ENCODE results near the gene SIRPA. TPM values are rescaled to one million over a fixed set of nuclear protein-coding genes. Genes with fewer than 3 reads are reported as not detected.

The SIRPA gene
- total and polyA plus RNA-seq, 2 of the 8 experiments (the other 6 are each of a cell fraction or from before 2014, with no cell fraction given): 3.9 to 4.3 TPM

DNA sequence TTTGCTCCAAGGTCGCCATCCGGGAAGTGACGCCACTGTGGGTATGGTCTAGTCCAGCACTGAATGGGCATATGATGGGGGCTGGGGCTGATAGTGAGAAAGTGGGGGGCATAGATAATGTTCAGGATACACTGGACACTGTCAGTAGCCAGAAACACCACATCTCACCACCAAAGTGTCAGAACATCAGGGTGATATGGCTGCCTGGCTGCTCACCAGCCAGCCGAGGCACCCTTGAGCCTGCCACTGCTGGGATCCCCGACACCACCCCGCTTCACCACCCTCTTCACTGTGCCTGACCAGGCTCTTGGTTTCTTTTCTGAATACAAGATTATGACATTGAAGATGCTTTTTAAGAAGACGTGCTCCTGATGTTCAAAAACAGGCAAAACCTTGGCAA is 46.9 kb downstream of the SIRPA start:
- Histone ChIP-seq H3K79me2 (ENCODE audit: control insufficient read depth in 1 of 2, insufficient read depth in 2 of 2, low read length in 2 of 2) (no peaks in the 10 kb centered on the region), H2BK5ac (ENCODE audit: low read depth, low read length) (no peak overlapping the region), H2BK15ac (ENCODE audit: low read length) (no peak overlapping the region), H2AK5ac (ENCODE audit: low read depth, low read length) (no peak overlapping the region), H4K91ac (replicated peaks; ENCODE audit: insufficient read length, low read length) (no peak overlapping the region), H3K9ac (replicated peaks in 1 of 4; ENCODE audit: extremely low read depth in 1 of 4, low read depth in 3 of 4, low read length in 3 of 4) (no peak overlapping the region), H3K14ac (ENCODE audit: insufficient read length) (no peak overlapping the region), H2BK12ac (ENCODE audit: low read depth, low read length) (no peak overlapping the region; the same call in 1 of the 2 replicates), H3K27me3 (replicated peaks in 1 of 4; ENCODE audit: control insufficient read depth in 3 of 4, extremely low read depth in 1 of 4, insufficient read depth in 3 of 4, low read length in 3 of 4) (peaks cover 0 to 19% (median 8%) of the 10 kb centered on the region in 4 experiments; a peak in 6 of 7 replicates), H3K9me3 (ENCODE audit: insufficient read depth in 2 of 2, low read depth in 1 of 2, low read length in 1 of 2) (no peaks in the 10 kb centered on the region), H3K36me3 (ENCODE audit: control insufficient read depth in 2 of 4, insufficient read depth in 4 of 4, low read length in 3 of 4) (no peaks in the 10 kb centered on the region), H3K4me2 (ENCODE audit: insufficient read depth in 1 of 2, low read depth in 2 of 2, low read length in 2 of 2) (no peak overlapping the region), H4K20me1 (replicated peaks in 1 of 2; ENCODE audit: control insufficient read depth in 1 of 2, insufficient read depth in 2 of 2, low read length in 2 of 2) (no peaks in the 10 kb centered on the region), H3K4me3 (ENCODE audit: extremely low read depth in 1 of 4, insufficient read depth in 2 of 4, low read depth in 3 of 4, low read length in 4 of 4) (no peak overlapping the region), H3K4ac (replicated peaks; ENCODE audit: insufficient read length, low read depth, low read length) (no peak overlapping the region), H3K18ac (ENCODE audit: extremely low read depth, low read length) (no peak overlapping the region), H4K8ac (ENCODE audit: extremely low read depth, insufficient read depth, low read length) (no peak overlapping the region), H3K56ac (replicated peaks; ENCODE audit: insufficient read length, low read depth, low read length) (no peak overlapping the region), H3K27ac (ENCODE audit: low read depth, low read length) (no peak overlapping the region), H3K4me1 (replicated peaks in 1 of 4; ENCODE audit: control insufficient read depth in 3 of 4, insufficient read depth in 4 of 4, low read length in 3 of 4) (peaks cover 0 to 8% (median 5%) of the 10 kb centered on the region in 4 experiments; a peak in 6 of 7 replicates), H2BK120ac (replicated peaks; ENCODE audit: low read depth, low read length) (no peak overlapping the region), H3K79me1 (ENCODE audit: low read depth, low read length) (no peaks in the 10 kb centered on the region), H3K23ac (ENCODE audit: insufficient read length) (no peak overlapping the region), H2BK20ac (ENCODE audit: low read length) (no peak overlapping the region), H4K5ac (ENCODE audit: insufficient read length, low read depth, low read length) (no peak overlapping the region), H3K23me2 (ENCODE audit: low read depth, low read length) (peaks cover 4% of the 10 kb centered on the region; the same call in 1 of the 2 replicates), H2AFZ (ENCODE audit: low read length) (no peak overlapping the region)
- DNase-seq (ENCODE audit: low read depth in 1 of 2, low spot score in 2 of 2) (no peak), FAIRE-seq (no peak)
- CTCF ChIA-PET (ENCODE audit: partially characterized antibody): no interaction called here
- 92% methylated on average over 7 of the region's 7 CpGs; no CpG with 5 or more reads in 1 of the 2 experiments for WGBS, 2 experiments (ENCODE audit: extremely low coverage in 1 of 2, insufficient coverage in 1 of 2, insufficient read length in 1 of 2, insufficient replicate concordance in 2 of 2, low coverage in 1 of 2, low lambda C conversion rate in 2 of 2, missing lambda C conversion rate in 1 of 2)
- POLR2A ChIA-PET (ENCODE audit: partially characterized antibody): interaction anchor here (0.6 kb wide), 1 partner anchor 516 kb away, joined by 3 read pairs; no protein-coding TSS in a partner anchor
- no peak for TF ChIP-seq TEAD4 (IDR thresholded peaks at IDR 0.05; ENCODE audit: low read depth, low read length)
- TF ChIP-seq POU5F1 (IDR thresholded peaks at IDR 0.05; ENCODE audit: low read depth, low read length): no peak
- TF ChIP-seq EP300 (IDR thresholded peaks at IDR 0.05; ENCODE audit: borderline replicate concordance in 1 of 2, low read depth in 2 of 2, low read length in 2 of 2): no peak
- TF ChIP-seq PHF8 (conservative IDR thresholded peaks at IDR 0.05; ENCODE audit: low read depth, low read length): no peak
- TF ChIP-seq, protein P1, sequence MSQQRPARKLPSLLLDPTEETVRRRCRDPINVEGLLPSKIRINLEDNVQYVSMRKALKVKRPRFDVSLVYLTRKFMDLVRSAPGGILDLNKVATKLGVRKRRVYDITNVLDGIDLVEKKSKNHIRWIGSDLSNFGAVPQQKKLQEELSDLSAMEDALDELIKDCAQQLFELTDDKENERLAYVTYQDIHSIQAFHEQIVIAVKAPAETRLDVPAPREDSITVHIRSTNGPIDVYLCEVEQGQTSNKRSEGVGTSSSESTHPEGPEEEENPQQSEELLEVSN (IDR thresholded peaks at IDR 0.05): no peak
- TF ChIP-seq RBBP5 (IDR thresholded peaks at IDR 0.05; ENCODE audit: borderline replicate concordance, low read depth, low read length): no peak
- TF ChIP-seq RXRA (IDR thresholded peaks at IDR 0.05; ENCODE audit: insufficient read depth, low read depth, low read length): no peak
- no peak for TF ChIP-seq HDAC2 (IDR thresholded peaks at IDR 0.05; ENCODE audit: borderline replicate concordance in 1 of 2, low read depth in 2 of 2, low read length in 2 of 2)
- TF ChIP-seq YY1 (IDR thresholded peaks at IDR 0.05; ENCODE audit: low read depth, low read length): no peak
- TF ChIP-seq, protein P2, sequence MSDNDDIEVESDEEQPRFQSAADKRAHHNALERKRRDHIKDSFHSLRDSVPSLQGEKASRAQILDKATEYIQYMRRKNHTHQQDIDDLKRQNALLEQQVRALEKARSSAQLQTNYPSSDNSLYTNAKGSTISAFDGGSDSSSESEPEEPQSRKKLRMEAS (IDR thresholded peaks at IDR 0.05): no peak
- no peak for TF ChIP-seq TAF1 (IDR thresholded peaks at IDR 0.05; ENCODE audit: low read depth, low read length)
- TF ChIP-seq CHD1 (IDR thresholded peaks at IDR 0.05; ENCODE audit: low read depth, low read length): no peak
- TF ChIP-seq SIRT6 (IDR thresholded peaks at IDR 0.05; ENCODE audit: low read length): no peak
